GM12864 (cell line): ENCODE measurements around the gene ATAD3A.
"Not testable (repeated sequence)": the region's sequence is repeated elsewhere in the genome, so short reads cannot be mapped to it uniquely, and the experiment has no call there.

ENCODE experiments used
- DNase-seq: peaks from one replicate; pipeline ENCODE4 v3.0.0-alpha.2; 2011; ENCODE audit warnings: low read depth
- H3K4me3 ChIP-seq: 2 replicates; pipeline ENCODE4 v1.5.1; 2011; ENCODE audit warnings: mild to moderate bottlenecking, low read depth, low read length, control low read depth
- TF ChIP-seq, protein P1 (sequence below): IDR thresholded peaks from 2 replicates; pipeline ENCODE4 v1.5.1; 2011; ENCODE audit warnings: low read depth, mild to moderate bottlenecking, moderate library complexity, low read length, control low read depth, inconsistent platforms; ENCODE audit errors: missing control alignments

Gene ATAD3A

DNA sequence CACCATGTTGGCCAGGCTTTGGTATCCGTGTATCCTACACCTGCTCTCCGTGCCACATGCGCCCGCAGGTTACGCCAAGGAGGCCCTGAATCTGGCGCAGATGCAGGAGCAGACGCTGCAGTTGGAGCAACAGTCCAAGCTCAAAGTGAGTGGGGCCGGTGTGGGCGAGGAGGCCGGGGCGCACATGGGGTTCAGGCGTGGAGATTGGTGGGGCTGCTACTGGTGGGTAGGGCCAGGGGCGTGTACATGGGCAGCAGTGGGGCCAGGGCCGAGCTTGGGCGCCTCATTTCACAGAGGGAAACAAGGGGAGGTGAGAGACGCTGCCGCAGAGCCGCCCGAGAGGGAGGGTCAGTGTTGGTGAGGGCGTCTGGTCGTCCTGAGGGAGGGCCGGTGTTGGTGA is 34.8 kb upstream of the ATAD3A start:
- DNase-seq = no peak
- TF ChIP-seq, protein P1, sequence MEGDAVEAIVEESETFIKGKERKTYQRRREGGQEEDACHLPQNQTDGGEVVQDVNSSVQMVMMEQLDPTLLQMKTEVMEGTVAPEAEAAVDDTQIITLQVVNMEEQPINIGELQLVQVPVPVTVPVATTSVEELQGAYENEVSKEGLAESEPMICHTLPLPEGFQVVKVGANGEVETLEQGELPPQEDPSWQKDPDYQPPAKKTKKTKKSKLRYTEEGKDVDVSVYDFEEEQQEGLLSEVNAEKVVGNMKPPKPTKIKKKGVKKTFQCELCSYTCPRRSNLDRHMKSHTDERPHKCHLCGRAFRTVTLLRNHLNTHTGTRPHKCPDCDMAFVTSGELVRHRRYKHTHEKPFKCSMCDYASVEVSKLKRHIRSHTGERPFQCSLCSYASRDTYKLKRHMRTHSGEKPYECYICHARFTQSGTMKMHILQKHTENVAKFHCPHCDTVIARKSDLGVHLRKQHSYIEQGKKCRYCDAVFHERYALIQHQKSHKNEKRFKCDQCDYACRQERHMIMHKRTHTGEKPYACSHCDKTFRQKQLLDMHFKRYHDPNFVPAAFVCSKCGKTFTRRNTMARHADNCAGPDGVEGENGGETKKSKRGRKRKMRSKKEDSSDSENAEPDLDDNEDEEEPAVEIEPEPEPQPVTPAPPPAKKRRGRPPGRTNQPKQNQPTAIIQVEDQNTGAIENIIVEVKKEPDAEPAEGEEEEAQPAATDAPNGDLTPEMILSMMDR = no peak
- H3K4me3 ChIP-seq = no peak overlapping the region

DNA sequence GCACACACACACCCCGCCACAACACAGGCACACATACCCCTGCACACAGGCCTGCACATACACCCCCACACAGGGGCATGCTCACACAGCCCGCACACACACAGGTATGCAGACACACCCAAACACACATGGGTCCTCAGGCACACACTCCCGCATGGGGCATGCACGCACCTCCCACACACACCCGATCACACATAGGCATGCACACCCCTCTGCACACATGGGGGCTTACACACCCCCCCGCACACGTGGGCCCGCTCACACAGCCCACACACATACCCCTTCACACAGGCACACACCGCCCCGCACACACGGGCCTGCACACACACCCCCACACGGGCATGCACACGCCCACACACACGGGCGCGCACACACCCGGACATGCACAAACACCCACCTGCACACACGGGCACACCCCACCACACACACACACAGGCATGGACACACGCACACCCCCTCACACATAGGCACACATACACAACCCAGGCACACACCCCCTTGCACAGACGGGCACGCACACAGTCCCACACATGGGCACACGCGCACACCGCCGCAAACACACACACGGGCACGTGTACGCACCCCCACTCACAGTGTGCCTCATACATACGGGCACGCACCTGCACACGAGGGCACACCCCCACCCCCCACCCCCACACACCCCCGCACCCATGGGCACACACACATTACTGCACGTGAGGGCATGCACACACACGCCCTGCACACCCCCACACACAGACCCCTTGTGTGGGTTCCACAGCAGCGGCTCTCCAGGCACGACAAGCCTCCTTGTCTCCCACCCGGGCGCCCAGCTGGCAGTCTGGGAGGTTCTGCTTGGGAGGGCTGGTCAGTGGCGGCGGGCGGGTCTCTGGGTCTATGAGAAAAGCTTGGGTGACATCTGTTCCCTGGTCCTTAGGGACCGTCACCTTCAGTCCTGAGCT is 32.1 kb upstream of the ATAD3A start:
- no peak for DNase-seq
- H3K4me3 ChIP-seq = no peak overlapping the region
- TF ChIP-seq, protein P1 = no peak

DNA sequence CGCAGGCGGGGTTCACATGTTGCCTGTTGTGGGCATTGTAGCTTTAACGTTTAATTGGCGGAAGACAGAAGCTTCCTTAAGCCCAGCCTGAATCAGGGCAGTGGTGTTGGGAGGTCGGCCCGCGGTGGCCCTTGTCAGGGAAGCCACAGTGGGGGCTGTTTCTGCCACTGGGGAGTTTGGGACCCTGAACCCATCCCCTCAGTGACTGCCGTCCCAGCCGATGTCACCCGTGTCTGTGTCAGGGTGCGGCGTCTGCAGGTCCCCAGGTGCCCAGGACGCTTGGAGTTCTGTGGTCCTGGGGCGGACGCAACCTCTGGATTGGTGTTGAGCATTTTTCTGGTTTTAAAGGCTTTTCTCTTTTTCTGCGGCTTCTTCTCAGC is 31.5 kb upstream of the ATAD3A start:
- H3K4me3 ChIP-seq, DNase-seq: not testable (repeated sequence)

DNA sequence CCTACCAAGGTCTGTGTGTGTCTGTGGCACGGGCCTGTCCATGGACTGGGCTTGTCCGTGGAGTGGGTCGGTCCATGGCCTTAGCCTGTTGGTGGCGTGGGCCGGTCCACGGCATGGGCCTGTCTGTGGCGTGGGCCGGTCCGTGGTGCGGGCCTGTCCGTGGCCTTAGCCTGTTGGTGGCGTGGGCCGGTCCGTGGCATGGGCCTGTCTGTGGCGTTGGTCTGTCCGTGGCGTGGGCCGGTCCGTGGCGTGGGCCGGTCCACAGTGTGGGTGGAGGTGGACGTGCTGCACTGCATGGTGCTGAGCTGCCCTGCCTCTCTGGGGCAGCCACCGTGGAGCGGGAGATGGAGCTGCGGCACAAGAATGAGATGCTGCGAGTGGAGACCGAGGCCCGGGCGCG is 30.2 kb upstream of the ATAD3A start:
- not testable (repeated sequence) for H3K4me3 ChIP-seq, DNase-seq

DNA sequence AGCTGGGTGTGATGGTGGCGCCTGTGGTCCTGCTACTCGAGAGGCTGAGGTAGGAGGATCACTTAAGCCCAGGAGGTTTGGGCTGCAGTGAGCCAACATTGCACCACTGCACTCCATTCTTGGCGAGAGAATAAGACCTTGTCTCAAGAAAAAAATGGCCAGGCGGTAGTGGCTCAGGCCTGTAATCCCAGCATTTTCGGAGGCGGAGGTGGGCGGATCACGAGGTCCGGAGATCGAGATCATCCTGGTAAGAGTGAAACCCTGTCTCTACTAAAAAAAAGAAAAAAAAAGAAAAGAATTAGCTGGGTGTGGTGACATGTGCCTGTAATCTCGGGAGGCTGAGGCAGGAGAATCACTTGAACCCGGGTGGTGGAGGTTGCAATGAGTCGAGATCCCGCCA is 29.1 kb upstream of the ATAD3A start:
- TF ChIP-seq, protein P1 = no peak
- H3K4me3 ChIP-seq = no peak overlapping the region
- DNase-seq = no peak

DNA sequence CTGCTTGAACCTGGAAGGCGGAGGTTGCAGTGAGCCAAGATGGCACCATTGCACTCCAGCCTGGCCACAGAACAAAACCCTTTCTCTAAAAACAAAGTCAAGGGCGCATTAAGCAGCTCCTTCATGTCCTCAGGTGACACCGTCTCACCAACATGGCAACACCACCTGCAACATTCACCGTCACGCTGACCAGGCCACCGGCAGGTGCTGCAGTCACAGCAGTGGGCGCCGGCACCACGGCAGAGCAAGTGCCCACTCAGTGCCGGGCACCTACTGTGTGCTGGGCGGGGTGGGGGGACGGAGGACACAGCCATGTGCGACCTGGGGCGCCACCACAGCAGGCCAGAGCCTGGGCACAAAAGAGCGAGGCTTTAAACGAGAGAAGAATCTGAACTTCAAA is 28.2 kb upstream of the ATAD3A start:
- H3K4me3 ChIP-seq = no peak overlapping the region
- no peak for DNase-seq
- TF ChIP-seq, protein P1 = no peak

DNA sequence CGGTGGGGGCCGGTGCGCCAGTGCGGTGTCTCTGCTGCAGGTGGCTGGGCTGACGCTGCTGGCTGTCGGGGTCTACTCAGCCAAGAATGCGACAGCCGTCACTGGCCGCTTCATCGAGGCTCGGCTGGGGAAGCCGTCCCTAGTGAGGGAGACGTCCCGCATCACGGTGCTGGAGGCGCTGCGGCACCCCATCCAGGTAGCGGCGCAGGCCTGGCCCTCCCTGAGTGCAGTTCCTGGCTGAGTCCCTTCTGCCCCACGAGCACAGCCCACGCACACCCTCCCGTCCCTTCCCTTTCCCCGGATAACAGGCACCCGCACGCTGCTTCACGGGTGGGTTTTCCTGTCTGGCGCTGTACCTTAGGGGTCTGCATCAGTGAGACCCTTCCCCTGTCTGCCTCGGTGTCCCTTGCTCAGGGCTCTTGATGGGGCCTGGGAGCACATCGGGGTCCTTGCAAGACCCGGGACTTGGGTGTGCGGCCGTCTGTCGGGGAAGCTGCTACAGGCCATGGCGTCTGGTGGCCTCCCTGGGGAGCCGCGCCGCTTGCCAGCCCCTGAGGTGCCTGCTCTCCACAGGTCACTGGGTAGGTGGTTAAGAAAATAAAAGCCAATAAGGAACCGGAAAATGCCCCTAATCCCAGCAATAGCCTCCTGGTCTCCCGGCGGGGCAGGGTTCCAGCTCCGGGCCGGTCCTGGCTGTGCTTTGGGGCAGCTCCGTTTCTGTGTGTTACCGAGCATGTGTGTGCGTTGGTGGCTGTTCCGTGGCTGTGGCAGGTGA is 26.8 kb upstream of the ATAD3A start:
- not testable (repeated sequence) for DNase-seq, H3K4me3 ChIP-seq

DNA sequence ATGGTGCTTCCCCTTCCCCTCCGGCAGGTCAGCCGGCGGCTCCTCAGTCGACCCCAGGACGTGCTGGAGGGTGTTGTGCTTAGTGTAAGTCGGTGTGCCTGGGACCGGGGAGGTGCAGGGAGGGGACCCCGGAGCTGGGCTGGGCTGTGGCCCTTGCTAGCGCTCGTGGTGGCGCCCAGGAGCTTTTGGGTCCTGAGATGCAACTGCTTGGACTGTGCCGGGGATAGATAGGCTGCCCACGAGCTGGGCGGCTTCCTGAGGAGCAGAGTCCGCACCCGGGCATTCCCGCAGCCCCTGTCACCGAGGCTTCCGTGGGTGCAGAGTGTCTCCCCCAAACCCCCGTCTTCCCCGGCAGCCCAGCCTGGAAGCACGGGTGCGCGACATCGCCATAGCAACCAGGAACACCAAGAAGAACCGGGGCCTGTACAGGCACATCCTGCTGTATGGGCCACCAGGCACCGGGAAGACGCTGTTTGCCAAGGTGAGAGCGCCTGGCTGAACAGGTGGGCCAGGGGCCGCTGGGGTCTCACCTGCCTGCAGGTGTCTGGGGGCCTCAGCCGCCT is 26.1 kb upstream of the ATAD3A start:
- not testable (repeated sequence) for H3K4me3 ChIP-seq, DNase-seq

DNA sequence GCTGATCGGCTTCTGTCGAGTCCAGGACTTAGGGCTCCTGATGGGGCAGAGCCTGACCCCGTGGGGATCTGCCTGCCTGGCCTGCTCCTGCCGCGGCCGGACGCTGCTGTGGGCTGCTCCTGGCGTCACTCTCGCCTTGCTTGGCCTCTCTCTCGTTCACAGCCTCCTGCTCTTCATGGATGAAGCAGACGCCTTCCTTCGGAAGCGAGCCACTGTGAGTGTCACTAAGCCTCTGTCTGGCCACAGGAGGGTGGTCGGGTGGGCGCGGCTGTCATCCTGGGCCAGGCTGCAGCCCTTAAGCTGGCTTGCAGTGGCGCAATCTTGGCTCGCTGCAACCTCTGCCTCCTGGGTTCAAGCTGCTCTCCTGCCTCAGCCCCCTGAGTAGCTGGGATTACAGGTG is 24.3 kb upstream of the ATAD3A start:
- no peak for DNase-seq
- H3K4me3 ChIP-seq = no peak overlapping the region
- TF ChIP-seq, protein P1 = no peak
